Hepatocyte (in vitro differentiated cells): ENCODE results near the gene GRM4.

Source experiments
- EZH2 ChIP-seq: fragments of 200-600 bp; sonication (generic); IDR thresholded peaks from 2 replicates; pipeline ENCODE4 v1.6.1; 2016; ENCODE audit warnings: antibody characterized with exemption, mild to moderate bottlenecking, borderline replicate concordance
- TF ChIP-seq, protein P1 (sequence below): fragments of 200-600 bp; sonication (generic); IDR thresholded peaks from 2 replicates; pipeline ENCODE4 v1.5.1; 2016; ENCODE audit warnings: antibody characterized with exemption, mild to moderate bottlenecking; ENCODE audit not compliant: poor library complexity

DNA sequence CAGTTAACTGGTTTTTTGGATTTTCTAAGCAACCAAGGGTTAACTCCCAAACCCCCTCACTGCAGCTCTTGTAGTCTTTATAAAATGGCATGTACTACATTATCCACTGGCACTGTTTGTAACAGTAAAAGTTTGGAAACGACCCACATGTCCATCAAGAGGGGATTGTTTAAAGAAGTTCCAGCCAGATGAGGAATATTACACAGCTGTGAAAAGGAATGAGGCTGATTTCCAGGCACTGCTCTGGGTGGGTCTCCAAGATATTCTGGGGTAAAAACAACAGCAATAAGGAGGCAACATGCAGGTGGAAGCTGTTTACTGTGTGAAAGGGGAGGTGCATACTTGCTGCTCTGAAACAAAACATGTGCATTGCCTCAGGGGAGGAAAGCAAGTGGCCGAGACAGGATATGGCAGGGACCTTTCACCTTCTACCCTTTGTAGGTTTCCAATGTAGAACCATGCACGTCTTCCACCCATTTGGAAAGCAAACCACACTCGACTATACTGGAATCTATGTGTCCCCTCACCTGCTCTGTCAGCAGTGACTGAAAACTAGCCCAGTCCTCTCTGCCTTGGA, 51.9 kb downstream of the GRM4 start:
- TF ChIP-seq EZH2: no peak
- TF ChIP-seq, protein P1, sequence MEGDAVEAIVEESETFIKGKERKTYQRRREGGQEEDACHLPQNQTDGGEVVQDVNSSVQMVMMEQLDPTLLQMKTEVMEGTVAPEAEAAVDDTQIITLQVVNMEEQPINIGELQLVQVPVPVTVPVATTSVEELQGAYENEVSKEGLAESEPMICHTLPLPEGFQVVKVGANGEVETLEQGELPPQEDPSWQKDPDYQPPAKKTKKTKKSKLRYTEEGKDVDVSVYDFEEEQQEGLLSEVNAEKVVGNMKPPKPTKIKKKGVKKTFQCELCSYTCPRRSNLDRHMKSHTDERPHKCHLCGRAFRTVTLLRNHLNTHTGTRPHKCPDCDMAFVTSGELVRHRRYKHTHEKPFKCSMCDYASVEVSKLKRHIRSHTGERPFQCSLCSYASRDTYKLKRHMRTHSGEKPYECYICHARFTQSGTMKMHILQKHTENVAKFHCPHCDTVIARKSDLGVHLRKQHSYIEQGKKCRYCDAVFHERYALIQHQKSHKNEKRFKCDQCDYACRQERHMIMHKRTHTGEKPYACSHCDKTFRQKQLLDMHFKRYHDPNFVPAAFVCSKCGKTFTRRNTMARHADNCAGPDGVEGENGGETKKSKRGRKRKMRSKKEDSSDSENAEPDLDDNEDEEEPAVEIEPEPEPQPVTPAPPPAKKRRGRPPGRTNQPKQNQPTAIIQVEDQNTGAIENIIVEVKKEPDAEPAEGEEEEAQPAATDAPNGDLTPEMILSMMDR: no peak
